IMR-90 (cell line): Measurements from ENCODE around the gene CLSTN1. TPM values are rescaled to one million over a fixed set of nuclear protein-coding genes. Genes with fewer than 3 reads are reported as not detected.

Source experiments
- ATAC-seq: fragments of 200-7000 bp; cut with Tn5 transposase; 2 replicates; pipeline ENCODE4 v1.9.1; 2020; ENCODE audit warnings: low read depth, mild to moderate bottlenecking, moderate library complexity
- BruUV-seq: library from RNA; stranded (reverse); fragments of 400-500 nt; replicated peaks from 2 replicates; lab custom pipeline; 2021; lab: Mats Ljungman, UMichigan
- CTCF ChIA-PET: fragments of 300-600 bp; formaldehyde crosslinking; extraction: SDS; loops from one replicate; lab custom pipeline; 2021; ENCODE audit warnings: antibody characterized with exemption; lab: Yijun Ruan, JAX
- POLR2A ChIA-PET: fragments of 300-600 bp; sonication (Branson Sonifier 250); formaldehyde crosslinking; loops from one replicate; lab custom pipeline; 2022; ENCODE audit warnings: antibody characterized with exemption; ENCODE audit not compliant: unreplicated experiment; lab: Charles Lee
- DNase-seq: peaks from one replicate; pipeline ENCODE4 v3.0.0; 2013
- H2AFZ ChIP-seq: replicated peaks from 2 replicates; pipeline ENCODE3; 2013; ENCODE audit warnings: low read length, mild to moderate bottlenecking; ENCODE audit not compliant: poor library complexity
- H2AK5ac ChIP-seq: 2 replicates; pipeline ENCODE4 v1.6.1; 2013; ENCODE audit warnings: low read depth, low read length, inconsistent platforms
- H2AK9ac ChIP-seq: replicated peaks from 2 replicates; pipeline ENCODE3; 2013; ENCODE audit warnings: mild to moderate bottlenecking, low read depth, low read length, moderate library complexity; ENCODE audit not compliant: poor library complexity
- H2BK120ac ChIP-seq: 2 replicates; pipeline ENCODE4 v1.6.1; 2013; ENCODE audit warnings: low read depth, low read length, inconsistent platforms
- H2BK15ac ChIP-seq: 3 replicates; pipeline ENCODE4 v1.6.1; 2013; ENCODE audit warnings: low read depth, low read length, inconsistent platforms
- H2BK20ac ChIP-seq: 2 replicates; pipeline ENCODE4 v1.6.1; 2013; ENCODE audit warnings: low read depth, mild to moderate bottlenecking, inconsistent platforms, low read length, moderate library complexity
- H2BK5ac ChIP-seq: 2 replicates; pipeline ENCODE4 v1.6.1; 2013; ENCODE audit warnings: mild to moderate bottlenecking, low read depth, low read length, inconsistent platforms; ENCODE audit not compliant: poor library complexity, severe bottlenecking
- H3K14ac ChIP-seq: replicated peaks from 2 replicates; pipeline ENCODE4 v1.6.1; 2013; ENCODE audit warnings: low read depth, low read length, inconsistent platforms
- H3K18ac ChIP-seq: 2 replicates; pipeline ENCODE4 v1.6.1; 2013; ENCODE audit warnings: low read depth, low read length, control low read depth
- H3K23ac ChIP-seq: 2 replicates; pipeline ENCODE4 v1.6.1; 2013; ENCODE audit warnings: low read depth, low read length, inconsistent platforms
- H3K27ac ChIP-seq: 2 replicates; pipeline ENCODE4 v1.5.1; 2013; ENCODE audit warnings: mild to moderate bottlenecking, control low read depth, low read length; ENCODE audit not compliant: insufficient read depth
- H3K27me3 ChIP-seq: 2 replicates; pipeline ENCODE4 v1.6.1; 2013; ENCODE audit warnings: low read length; ENCODE audit not compliant: control insufficient read depth, insufficient read depth
- H3K36me3 ChIP-seq: 2 replicates; pipeline ENCODE4 v1.6.1; 2013; ENCODE audit warnings: low read length, mixed read lengths; ENCODE audit not compliant: control insufficient read depth, insufficient read depth
- H3K4ac ChIP-seq: 2 replicates; pipeline ENCODE4 v1.6.1; 2013; ENCODE audit warnings: low read depth, low read length, inconsistent platforms
- H3K4me1 ChIP-seq: 2 replicates; pipeline ENCODE4 v1.6.1; 2013; ENCODE audit warnings: low read length, mixed read lengths; ENCODE audit not compliant: control insufficient read depth, insufficient read depth
- H3K4me2 ChIP-seq: 2 replicates; pipeline ENCODE4 v1.6.1; 2013; ENCODE audit warnings: low read depth, mild to moderate bottlenecking, control low read depth, low read length, moderate library complexity
- H3K4me3 ChIP-seq: 2 replicates; pipeline ENCODE4 v1.5.1; 2013; ENCODE audit warnings: low read depth, mild to moderate bottlenecking, control low read depth, low read length, moderate library complexity; ENCODE audit not compliant: insufficient read depth
- H3K56ac ChIP-seq: 2 replicates; pipeline ENCODE4 v1.6.1; 2013; ENCODE audit warnings: low read length, inconsistent platforms; ENCODE audit not compliant: insufficient read depth; ENCODE audit errors: extremely low read depth
- H3K79me1 ChIP-seq, 2 experiments: 2 replicates each; pipeline ENCODE4 v1.6.1; 2013; ENCODE audit warnings: low read length in 2 of 2, inconsistent platforms in 1 of 2, low read depth in 1 of 2
- H3K9ac ChIP-seq: 2 replicates; pipeline ENCODE4 v1.6.1; 2013; ENCODE audit warnings: low read depth, low read length, control low read depth
- H3K9me1 ChIP-seq: 2 replicates; pipeline ENCODE4 v1.6.1; 2013; ENCODE audit warnings: low read length, inconsistent platforms; ENCODE audit not compliant: insufficient read depth
- H3K9me3 ChIP-seq: 2 replicates; pipeline ENCODE4 v1.6.1; 2013; ENCODE audit warnings: low read length; ENCODE audit not compliant: control insufficient read depth, insufficient read depth
- H4K20me1 ChIP-seq: 2 replicates; pipeline ENCODE4 v1.6.1; 2013; ENCODE audit warnings: low read length, inconsistent platforms; ENCODE audit not compliant: insufficient read depth
- H4K5ac ChIP-seq: 2 replicates; pipeline ENCODE4 v1.6.1; 2013; ENCODE audit warnings: mild to moderate bottlenecking, low read depth, low read length, control low read depth
- H4K8ac ChIP-seq, 2 experiments: 2 replicates each; pipeline ENCODE4 v1.6.1; 2013; ENCODE audit warnings: low read depth in 2 of 2, low read length in 2 of 2, control low read depth in 1 of 2, inconsistent platforms in 1 of 2
- H4K91ac ChIP-seq: 2 replicates; pipeline ENCODE4 v1.6.1; 2013; ENCODE audit warnings: low read depth, low read length, inconsistent platforms; ENCODE audit not compliant: insufficient read depth
- CEBPB ChIP-seq: IDR thresholded peaks from 2 replicates; pipeline ENCODE4 v1.6.1; 2012; ENCODE audit warnings: low read depth, low read length, improper control_type of control experiment
- FOS ChIP-seq: fragments of 150-350 bp; IDR thresholded peaks from 2 replicates; pipeline ENCODE4 v1.6.1; 2016; ENCODE audit warnings: low read depth, low read length
- NFE2L2 ChIP-seq: fragments of 150-350 bp; IDR thresholded peaks from 2 replicates; pipeline ENCODE4 v1.6.1; 2016; ENCODE audit warnings: low read depth, mild to moderate bottlenecking, low read length
- POLR2A ChIP-seq: IDR thresholded peaks from 2 replicates; pipeline ENCODE4 v1.6.1; 2012; ENCODE audit warnings: mild to moderate bottlenecking, low read depth, low read length
- RAD21 ChIP-seq: IDR thresholded peaks from 2 replicates; pipeline ENCODE4 v1.6.1; 2012; ENCODE audit warnings: low read length, improper control_type of control experiment
- WGBS, 2 experiments: methylation state at CpG; one replicate each; pipeline versions ENCODE4 v1.1.5 to v1.1.7; 2013; ENCODE audit warnings: missing lambda C conversion rate in 2 of 2; ENCODE audit not compliant: insufficient read length in 1 of 2; ENCODE audit errors: extremely low coverage in 2 of 2; 5-methylcytosine and 5-hydroxymethylcytosine counted together
- dilution Hi-C: fragments of 300-500 bp; cut with HindIII; formaldehyde crosslinking; loops from one replicate; pipeline ENCODE4 v1.14.3; 2018; ENCODE audit warnings: low sequenced_read_pairs; ENCODE audit not compliant: unreplicated experiment
- in situ Hi-C: fragments of 300-500 bp; cut with MboI; formaldehyde crosslinking; loops from 3 replicates; pipeline ENCODE4 v1.14.3; 2019; ENCODE audit warnings: low sequenced_read_pairs, inconsistent platforms, mixed read lengths
- intact Hi-C: fragments of 100-400 bp; cut with micrococcal nuclease; formaldehyde crosslinking; loops from 2 replicates; pipeline ENCODE4 v1.10.0; 2022
- polyA plus RNA-seq, 3 experiments: library from polyadenylated mRNA; depleted of rRNA; stranded (reverse); fragments of >200 nt; gene quantifications; 2 replicates each; pipeline ENCODE4 v1.2.3, GENCODE V29; 2012; ENCODE audit warnings: low replicate concordance in 1 of 3
- total RNA-seq: library from RNA; depleted of rRNA; stranded (reverse); fragments of >200 nt; gene quantifications from 2 replicates; pipeline ENCODE4 v1.2.3, GENCODE V29; 2012
- TF ChIP-seq, protein P1 (sequence below): fragments of 150-350 bp; IDR thresholded peaks from 2 replicates; pipeline ENCODE4 v1.6.1; 2017; ENCODE audit warnings: mild to moderate bottlenecking, antibody characterized with exemption, low read length, low read depth
- TF ChIP-seq, protein P2 (sequence below): fragments of 150-350 bp; IDR thresholded peaks from 2 replicates; pipeline ENCODE4 v1.6.1; 2016; ENCODE audit warnings: low read depth, mild to moderate bottlenecking, low read length, moderate library complexity, borderline replicate concordance

Gene CLSTN1
- total and polyA plus RNA-seq, 2 of the 4 experiments (the other 2 are of a cell fraction), result 30.1 to 72.2 TPM

DNA sequence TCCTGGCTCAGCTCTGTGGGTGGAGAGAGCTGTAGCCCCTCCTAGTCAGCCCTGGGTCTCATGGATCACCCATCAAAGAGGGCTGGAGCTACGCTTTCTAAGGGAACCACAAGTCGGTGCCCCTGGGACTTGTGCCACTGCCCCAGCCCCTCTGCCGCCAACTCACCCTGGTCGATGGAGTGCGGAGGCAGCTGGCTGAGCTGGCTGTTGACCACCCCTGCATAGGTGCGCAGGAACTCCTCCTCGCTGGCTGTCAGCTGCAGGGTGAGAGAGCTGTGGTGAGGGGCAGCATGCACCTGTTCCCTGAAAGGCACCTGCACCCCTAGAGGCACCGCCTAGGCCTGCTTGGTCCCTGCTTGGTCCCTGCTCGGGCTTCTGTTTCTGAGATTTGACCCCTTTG lies 47.3 kb upstream of the CLSTN1 start:
- no peak overlapping the region for H3K18ac ChIP-seq
- H3K9me1 ChIP-seq, result no peaks in the 10 kb centered on the region
- no peak overlapping the region for H3K4ac ChIP-seq
- no peak overlapping the region for H4K5ac ChIP-seq
- in situ Hi-C loops (loop anchor here (5.0 kb wide), 1 partner anchor 71 kb away; the partner anchor contains the start of genes LZIC and NMNAT1), intact Hi-C loops (no loop called here), dilution Hi-C loops (no loop called here)
- H2AFZ ChIP-seq, result no peak overlapping the region
- H4K91ac ChIP-seq, result no peak overlapping the region
- POLR2A ChIA-PET, result no interaction called here
- ATAC-seq (no peak), DNase-seq (no peak)
- H4K8ac ChIP-seq, result no peak overlapping the region
- H2BK120ac ChIP-seq, result no peak overlapping the region
- 86% methylated on average over 2 of the region's 9 CpGs; no CpG with 5 or more reads in 1 of the 2 experiments for WGBS, 2 experiments
- H3K9ac ChIP-seq, result no peak overlapping the region
- no peak overlapping the region for H3K23ac ChIP-seq
- H2BK20ac ChIP-seq, result no peak overlapping the region
- no peak overlapping the region for H3K14ac ChIP-seq
- no peak overlapping the region for H2AK9ac ChIP-seq
- H3K27me3 ChIP-seq, result no peaks in the 10 kb centered on the region
- no peak overlapping the region for H2AK5ac ChIP-seq
- CTCF ChIA-PET, result no interaction called here
- H2BK15ac ChIP-seq, result no peak overlapping the region
- H3K4me2 ChIP-seq, result no peak overlapping the region
- no peak overlapping the region for H3K56ac ChIP-seq
- 0 out of 2 replicates have a peak, but pooled peaks cover 4% of the 10 kb centered on the region for H4K20me1 ChIP-seq
- H3K79me1 ChIP-seq, result peaks cover 0 to 3% of the 10 kb centered on the region in 2 experiments; a peak in 3 of 4 replicates
- no peak overlapping the region for H3K27ac ChIP-seq
- no peaks in the 10 kb centered on the region for H3K9me3 ChIP-seq
- no peak overlapping the region for H3K4me3 ChIP-seq
- H2BK5ac ChIP-seq, result no peak overlapping the region
- peaks cover 11% of the 10 kb centered on the region; the same call in 1 of the 2 replicates for H3K36me3 ChIP-seq
- TF ChIP-seq, protein P1, sequence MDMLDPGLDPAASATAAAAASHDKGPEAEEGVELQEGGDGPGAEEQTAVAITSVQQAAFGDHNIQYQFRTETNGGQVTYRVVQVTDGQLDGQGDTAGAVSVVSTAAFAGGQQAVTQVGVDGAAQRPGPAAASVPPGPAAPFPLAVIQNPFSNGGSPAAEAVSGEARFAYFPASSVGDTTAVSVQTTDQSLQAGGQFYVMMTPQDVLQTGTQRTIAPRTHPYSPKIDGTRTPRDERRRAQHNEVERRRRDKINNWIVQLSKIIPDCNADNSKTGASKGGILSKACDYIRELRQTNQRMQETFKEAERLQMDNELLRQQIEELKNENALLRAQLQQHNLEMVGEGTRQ, result no peak
- TF ChIP-seq POLR2A (no peak), FOS (no peak), RAD21 (no peak), CEBPB (no peak), NFE2L2 (no peak)
- TF ChIP-seq, protein P2, sequence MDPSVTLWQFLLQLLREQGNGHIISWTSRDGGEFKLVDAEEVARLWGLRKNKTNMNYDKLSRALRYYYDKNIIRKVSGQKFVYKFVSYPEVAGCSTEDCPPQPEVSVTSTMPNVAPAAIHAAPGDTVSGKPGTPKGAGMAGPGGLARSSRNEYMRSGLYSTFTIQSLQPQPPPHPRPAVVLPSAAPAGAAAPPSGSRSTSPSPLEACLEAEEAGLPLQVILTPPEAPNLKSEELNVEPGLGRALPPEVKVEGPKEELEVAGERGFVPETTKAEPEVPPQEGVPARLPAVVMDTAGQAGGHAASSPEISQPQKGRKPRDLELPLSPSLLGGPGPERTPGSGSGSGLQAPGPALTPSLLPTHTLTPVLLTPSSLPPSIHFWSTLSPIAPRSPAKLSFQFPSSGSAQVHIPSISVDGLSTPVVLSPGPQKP, result no peak
- H3K4me1 ChIP-seq, result peaks cover 5% of the 10 kb centered on the region
- no TSS peak for BruUV-seq
